LNCAP (cell line): ENCODE data around the gene SVOPL.

Experiments
- TF ChIP-seq, protein P1 (sequence below): fragments of 450-650 bp; IDR thresholded peaks from 2 replicates; pipeline ENCODE4 v1.5.1; 2017; ENCODE audit warnings: mild to moderate bottlenecking

Gene SVOPL

DNA sequence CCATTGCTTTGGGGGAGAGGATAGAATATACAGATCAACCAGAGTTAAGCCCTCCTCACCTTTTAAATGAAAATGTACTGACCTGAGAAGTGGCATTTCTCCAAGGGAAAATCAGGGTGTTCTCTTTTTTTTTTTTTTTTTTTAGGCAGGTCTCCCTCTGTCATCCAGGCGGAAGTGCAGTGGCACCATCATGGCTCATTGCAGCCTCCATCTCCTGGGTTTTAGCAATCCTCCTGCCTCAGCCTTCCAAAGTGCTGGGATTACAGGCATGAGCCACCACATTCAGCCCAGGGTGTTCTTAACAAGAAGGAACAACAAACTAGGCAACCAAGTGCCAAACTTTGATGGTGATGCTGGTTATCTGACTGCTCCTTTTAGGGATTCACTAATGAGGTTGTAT is 111.0 kb downstream of the SVOPL start:
- TF ChIP-seq, protein P1, sequence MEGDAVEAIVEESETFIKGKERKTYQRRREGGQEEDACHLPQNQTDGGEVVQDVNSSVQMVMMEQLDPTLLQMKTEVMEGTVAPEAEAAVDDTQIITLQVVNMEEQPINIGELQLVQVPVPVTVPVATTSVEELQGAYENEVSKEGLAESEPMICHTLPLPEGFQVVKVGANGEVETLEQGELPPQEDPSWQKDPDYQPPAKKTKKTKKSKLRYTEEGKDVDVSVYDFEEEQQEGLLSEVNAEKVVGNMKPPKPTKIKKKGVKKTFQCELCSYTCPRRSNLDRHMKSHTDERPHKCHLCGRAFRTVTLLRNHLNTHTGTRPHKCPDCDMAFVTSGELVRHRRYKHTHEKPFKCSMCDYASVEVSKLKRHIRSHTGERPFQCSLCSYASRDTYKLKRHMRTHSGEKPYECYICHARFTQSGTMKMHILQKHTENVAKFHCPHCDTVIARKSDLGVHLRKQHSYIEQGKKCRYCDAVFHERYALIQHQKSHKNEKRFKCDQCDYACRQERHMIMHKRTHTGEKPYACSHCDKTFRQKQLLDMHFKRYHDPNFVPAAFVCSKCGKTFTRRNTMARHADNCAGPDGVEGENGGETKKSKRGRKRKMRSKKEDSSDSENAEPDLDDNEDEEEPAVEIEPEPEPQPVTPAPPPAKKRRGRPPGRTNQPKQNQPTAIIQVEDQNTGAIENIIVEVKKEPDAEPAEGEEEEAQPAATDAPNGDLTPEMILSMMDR: no peak

- TF ChIP-seq, protein P1: no peak
Observed at GRCh38 chr7:138588986-138589385, 112.2 kb downstream of the SVOPL start.

GRCh38 chr7:138587485-138587884 is 113.7 kb downstream of the SVOPL start:
- TF ChIP-seq, protein P1: no peak

DNA sequence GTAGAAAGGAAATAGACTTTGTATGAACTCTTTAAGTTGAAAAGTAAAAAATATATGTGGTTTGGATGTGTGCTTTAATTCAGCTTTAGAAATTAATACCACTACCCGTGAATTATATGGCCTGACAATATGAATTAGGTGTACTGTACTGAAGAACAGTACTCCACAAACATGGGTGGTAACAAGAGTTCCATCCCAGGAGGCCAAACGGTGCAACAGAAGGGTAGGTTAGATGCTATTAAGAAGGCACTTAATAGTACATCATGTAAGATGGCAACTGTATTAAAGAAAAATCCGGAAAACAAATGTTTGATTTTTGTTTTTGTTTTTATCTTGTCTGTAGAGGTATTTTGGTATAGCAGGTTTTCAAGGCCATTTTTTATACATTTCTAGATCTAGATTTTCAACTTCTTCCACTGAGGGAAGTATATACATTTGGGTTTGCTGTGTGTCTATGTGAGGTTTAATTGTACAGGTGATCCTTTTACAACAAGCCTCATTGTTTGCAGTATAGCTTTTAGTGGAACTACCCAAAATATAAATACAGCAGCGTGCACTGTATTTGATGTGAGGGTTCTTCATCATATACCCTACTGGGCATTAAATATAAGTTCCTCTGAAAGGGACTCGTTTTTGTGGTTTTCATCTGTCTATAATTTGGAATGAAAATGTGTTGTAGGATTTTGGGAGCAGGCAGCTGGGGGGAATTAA is 115.7 kb downstream of the SVOPL start:
- TF ChIP-seq, protein P1: no peak

- TF ChIP-seq, protein P1: no peak
Observed at GRCh38 chr7:138584696-138585095, 116.5 kb downstream of the SVOPL start.

- TF ChIP-seq, protein P1: no peak
Observed at GRCh38 chr7:138584283-138584682, 116.9 kb downstream of the SVOPL start.

GRCh38 chr7:138581065-138581464 is 120.1 kb downstream of the SVOPL start:
- TF ChIP-seq, protein P1: no peak

- TF ChIP-seq, protein P1: no peak
Observed at GRCh38 chr7:138579671-138580070, 121.5 kb downstream of the SVOPL start.
